ENCODE measurements around the gene POLR2C. TPM values are rescaled to one million over a fixed set of nuclear protein-coding genes. Genes with fewer than 3 reads are reported as not detected.
"Not testable (repeated sequence)": the region's sequence is repeated elsewhere in the genome, so short reads cannot be mapped to it uniquely, and the experiment has no call there.

Gene POLR2C
- polyA plus RNA-seq (ENCODE audit: insufficient read length in 3 of 3), result 10 to 100 TPM; 84.9 to 89.8 (median 88.0) TPM

DNA sequence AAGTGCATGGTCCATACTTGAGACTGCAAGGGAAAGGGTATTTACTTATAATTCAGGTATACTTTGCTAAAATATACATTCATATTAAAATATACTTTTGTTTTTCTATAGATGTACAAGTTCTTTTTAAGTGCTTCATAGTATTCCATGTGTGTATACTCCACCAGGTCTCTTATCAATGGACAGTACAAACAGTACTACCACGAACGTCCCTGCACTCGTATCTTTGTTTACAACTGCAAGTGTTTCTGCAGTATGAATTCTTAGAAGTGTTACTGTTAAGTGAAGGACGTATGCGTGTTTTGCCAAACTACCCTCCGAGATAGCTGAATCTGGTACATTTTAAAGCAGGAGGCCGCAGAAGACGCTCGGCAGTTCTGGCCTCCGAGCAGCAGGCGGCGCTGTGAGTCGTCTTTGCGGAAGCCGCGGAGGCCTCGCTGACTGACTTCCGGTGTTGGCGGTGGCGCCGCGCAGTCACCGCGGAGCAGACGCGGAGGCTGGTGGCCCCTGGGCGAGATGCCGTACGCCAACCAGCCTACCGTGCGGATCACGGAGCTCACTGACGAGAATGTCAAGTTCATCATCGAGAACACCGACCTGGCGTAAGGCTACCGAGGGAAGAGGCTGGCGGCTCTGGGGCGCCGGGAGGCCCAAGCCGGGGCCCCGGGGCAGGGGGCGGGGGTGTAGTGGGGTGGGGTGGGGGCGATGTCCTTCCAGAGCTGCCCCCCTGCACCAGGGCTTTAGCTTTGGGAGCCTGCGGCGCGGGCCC is at the start of gene POLR2C:
TSS of gene POLR2C (plus strand) at position 471 of the 769 bp plus-strand sequence. CDS start at position 517, 46 bp downstream.
- DNase-seq (ENCODE audit: low read depth in 3 of 3, low spot score in 2 of 3), result peak in 1 of 3 donors; percentile 73

DNA sequence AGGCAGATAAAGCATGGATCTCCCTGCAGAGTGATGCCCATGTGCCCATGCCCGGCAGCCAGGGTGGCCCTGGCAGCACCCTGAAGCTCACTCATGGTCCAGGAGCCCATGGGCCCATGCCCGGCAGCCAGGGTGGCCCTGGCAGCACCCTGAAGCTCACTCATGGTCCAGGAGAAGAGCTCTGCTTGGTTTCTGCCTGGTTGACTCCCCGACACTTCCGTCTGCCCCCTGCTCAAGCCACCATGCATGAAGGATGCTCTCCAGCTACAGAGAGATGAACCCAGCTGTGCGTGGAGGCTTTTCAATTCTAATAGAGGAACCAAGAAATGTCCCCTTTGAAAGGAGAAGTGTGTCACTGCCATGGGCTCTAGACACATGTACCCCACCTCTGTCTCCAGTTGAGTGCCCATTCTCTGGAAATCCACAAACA is 49.2 kb upstream of the POLR2C start:
- DNase-seq (ENCODE audit: low read depth in 3 of 3, low spot score in 2 of 3), result no peak

DNA sequence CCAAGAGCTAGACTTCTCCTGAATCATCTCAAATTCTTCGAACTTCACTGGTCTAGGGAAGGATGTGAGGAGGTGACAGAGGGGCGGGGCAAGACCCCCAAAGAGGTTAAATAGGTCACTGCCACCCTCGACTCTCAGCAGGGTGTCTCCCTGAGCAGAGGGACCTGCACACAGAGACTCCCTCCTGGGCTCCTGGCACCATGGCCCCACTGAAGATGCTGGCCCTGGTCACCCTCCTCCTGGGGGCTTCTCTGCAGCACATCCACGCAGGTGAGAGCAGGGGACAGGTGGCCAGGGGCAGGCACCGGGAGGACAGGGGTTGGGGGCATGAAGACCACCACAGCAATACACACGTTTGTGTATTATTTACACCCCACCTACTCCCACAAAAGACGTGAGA is 48.7 kb upstream of the POLR2C start:
- DNase-seq (ENCODE audit: low read depth in 3 of 3, low spot score in 2 of 3), result no peak

DNA sequence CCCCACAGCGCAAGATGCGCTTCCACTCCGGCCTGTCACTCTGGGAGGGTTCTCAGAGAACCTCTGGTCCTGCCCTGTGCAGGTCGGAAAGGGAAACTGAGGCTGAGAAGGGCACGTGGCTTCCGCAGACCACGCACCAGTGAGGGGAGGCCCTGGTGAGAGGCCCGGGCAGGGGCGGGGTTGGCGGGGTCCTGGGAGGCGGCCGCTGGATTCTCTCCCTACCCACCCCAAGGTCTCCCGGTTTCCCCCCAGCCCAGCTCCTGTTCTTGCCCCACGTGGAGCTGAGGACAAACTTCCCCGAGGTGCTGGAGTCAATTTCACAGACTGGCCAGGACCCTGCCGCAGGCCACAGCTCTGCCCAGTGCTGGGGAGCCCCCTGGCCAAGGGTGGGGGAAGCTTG is 46.4 kb upstream of the POLR2C start:
- DNase-seq (ENCODE audit: low read depth in 3 of 3, low spot score in 2 of 3), result no peak

DNA sequence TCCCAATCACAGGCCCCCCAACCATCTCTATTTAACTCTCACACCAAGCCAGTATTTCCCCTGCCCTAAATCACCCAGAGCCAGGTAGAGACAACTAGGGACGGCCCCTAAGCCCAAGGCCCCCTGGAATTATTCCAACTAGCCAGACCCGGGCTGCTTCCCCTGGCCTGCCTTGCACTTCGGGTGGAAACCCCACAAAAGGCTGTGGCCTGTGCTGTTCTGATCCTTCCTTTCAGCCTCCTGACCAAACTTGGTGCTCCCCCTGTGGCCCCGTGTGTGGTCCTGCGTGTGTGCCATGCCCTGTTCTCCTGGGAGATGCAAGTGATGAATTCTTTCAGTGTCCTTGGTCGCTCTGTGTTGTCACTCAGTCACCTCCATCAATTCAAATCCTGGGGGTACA is 43.0 kb upstream of the POLR2C start:
- DNase-seq (ENCODE audit: low read depth in 3 of 3, low spot score in 2 of 3), result no peak

DNA sequence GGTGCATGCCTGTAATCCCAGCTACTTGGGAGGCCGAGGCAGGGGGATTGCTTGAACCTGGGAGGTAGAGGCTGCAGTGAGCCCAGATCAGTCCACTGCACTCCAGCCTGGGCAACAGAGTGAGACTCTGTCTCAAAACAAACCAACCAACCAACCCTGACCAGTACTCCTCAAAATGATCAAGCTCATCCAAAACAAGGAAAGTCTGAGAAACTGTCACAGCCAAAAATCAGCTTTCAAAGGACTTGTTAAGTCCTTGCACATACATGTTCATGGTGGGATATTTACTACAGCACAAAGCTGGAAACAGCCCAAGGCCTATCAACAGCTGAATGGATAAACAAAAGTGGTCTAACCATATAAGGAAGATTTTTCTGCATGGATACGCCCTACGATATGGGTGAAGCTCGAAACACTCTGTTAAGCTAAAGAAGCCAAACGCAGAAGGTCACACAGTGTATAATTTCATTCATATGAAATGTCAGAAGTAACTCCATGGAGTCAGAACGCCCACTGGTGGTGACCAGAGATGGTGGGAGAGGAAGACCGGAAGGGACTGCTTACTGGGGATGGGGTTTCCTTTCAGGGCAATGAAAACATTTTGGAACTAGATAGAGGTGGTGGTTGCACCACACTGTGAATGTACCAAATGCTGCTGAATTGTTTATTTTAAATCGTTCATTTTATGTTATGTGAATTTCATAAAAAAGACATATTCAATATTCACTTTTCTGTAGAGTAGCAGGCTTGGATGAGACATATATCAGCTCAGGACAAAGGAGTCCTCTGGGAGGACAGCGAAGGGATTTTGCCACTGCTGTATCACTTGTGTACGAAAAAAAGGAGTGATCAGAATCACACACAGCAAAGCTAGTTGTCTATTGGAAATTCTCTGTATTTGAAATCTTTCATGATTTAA is 40.2 kb upstream of the POLR2C start:
- DNase-seq (ENCODE audit: low read depth in 3 of 3, low spot score in 2 of 3), result peak in 1 of 3 donors; percentile 53

DNA sequence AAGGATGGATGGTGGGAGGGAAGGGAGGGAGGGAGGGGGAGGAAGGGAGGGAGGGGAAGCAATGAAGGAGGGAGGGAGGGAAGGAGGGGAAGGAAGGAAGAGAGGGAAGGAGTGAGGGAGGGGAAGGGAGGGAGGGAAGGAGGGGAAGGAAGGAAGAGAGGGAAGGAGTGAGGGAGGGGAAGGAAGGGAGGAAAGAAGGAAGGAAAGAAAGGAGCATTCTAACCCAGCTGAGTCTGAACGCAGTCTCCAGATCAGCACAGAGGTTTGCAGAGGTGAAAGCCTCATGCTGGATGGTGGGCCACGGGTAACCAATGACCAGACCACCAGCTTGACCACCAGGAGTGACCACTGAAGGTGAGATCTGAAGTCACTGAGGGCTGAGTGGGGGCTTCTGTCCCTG is 39.3 kb upstream of the POLR2C start:
- DNase-seq (ENCODE audit: low read depth in 3 of 3, low spot score in 2 of 3), result no peak

DNA sequence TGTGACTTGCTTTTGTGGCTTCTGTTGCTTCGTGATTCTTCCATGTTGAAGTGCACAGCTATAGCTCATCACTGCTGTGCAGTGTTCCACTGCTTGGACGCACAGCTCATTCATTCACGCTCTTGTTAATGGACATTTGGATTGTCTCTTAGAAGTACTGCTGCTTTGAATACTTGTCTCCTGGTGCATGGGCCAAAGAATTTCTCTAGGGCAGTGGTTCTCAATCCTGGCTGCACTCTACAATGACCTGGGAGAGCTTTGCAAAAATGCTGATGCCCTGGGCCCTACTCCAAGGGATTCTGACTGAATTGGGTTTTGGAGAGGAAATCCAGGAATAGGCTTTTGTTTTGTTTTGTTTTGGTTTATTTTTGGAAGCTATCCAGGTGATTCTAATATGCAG is 37.9 kb upstream of the POLR2C start:
- no peak for DNase-seq (ENCODE audit: low read depth in 3 of 3, low spot score in 2 of 3)

DNA sequence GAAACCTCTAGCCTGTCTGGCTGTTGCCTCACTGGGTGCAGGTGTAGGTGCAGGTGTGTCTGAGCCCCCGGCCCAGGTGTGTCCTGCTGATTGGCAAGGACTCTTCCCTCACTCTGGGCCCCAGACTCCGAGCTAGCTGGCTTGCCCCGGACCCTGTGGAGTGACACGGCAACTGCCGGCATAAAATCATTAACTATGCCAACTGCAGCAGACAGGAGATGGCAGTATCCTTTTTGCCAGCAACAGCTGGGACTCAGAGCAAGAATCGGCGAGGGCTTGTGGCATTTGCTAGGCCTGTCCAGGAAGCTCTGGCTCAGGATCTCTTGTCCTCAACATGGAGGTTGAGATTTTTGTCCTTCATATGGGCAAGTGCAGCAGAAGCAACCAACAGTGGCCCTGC is 36.1 kb upstream of the POLR2C start:
- DNase-seq (ENCODE audit: low read depth in 3 of 3, low spot score in 2 of 3), result no peak

DNA sequence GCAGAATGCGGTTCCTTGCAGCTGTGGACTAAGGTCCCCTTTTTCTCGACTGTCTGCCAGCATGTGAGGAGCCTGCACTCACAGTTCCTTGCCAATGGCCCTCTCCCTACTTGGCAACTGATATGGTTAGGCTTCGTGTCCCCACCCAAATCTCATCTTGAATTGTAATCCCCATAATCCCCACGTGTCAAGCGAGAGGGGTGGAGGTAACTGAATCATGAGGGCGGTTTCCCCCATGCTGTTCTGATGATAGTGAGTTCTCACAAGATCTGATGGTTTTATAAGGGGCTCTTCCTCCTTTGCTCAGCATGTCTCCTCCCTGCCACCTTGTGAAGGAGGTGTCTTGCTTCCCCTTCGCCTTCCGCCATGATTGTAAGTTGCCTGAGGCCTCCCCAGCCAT is 35.2 kb upstream of the POLR2C start:
- no peak for DNase-seq (ENCODE audit: low read depth in 3 of 3, low spot score in 2 of 3)

DNA sequence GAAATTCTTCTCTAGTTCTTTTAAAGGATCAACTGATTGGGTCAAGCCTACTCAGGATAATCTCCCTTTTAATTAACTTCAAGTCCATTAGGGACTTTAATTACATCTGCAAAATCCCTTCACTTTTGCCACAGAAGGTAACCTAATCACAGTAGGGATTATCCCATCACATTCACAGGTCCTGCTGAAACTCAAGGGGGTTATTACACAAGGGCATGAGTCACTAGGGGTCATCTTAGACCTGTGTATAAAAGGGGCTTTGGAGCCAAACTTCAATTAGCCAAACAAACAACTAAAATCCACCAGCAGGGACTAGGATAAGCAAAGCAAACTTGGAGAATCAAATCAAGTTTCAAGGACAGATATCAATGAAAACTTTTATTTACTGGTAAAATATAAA is 34.7 kb upstream of the POLR2C start:
- no peak for DNase-seq (ENCODE audit: low read depth in 3 of 3, low spot score in 2 of 3)

DNA sequence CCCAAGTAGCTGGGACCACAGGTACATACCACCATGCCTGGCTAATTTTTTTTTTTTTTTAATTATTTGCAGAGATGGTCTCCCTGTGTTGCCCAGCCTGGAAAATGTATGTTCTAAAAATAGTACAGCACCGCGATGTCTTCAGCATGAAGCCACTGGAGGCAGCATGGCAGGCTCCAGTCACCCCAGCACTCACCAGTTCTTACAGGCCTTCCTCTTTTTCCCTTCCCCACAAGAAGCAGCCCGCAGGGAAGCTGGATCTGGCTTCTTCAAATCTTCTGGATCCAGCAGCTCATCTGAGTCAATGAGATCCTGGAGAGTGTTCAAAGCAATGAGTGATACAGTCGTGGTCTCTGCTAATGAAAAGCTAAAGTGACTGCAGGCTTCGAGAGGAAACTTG is 31.5 kb upstream of the POLR2C start:
- no peak for DNase-seq (ENCODE audit: low read depth in 3 of 3, low spot score in 2 of 3)

DNA sequence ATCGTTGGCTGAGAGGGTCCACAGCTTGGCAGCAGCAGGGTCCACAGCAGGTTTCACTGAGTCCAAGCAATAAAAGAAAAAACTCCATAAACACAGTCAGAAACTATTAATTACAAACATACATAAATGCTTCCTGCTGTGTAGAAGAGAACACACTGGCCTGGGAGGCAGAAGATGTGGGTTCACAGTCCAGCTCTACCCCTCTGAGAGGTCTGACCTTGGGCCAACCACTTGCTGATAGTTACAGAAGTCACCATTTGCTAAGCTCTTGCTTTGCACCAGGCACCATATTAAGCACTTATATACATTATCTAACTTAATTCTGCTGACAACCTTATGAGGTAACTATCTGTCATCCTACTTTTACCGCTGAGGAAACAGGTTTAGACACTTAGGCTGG is 30.0 kb upstream of the POLR2C start:
- DNase-seq (ENCODE audit: low read depth in 3 of 3, low spot score in 2 of 3), result no peak

DNA sequence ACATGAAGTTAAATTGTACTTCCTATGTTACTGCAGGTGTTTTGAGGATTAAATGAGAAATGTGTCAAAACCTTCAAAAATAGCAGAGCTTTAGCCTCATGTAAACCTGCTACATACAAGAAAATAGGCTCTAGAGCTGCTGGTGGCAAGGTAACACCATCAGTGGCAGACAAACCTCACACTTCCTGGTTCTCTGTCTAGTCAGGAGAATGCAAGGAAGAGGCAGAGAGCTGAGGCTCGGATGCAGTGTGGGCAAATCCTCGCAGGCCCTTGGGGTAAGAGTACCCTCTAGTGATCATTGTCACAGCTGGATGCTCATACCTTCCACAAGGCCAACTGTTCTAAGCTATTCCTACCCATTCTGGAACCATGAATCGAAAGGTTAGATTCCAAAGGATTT is 29.5 kb upstream of the POLR2C start:
- no peak for DNase-seq (ENCODE audit: low read depth in 3 of 3, low spot score in 2 of 3)

DNA sequence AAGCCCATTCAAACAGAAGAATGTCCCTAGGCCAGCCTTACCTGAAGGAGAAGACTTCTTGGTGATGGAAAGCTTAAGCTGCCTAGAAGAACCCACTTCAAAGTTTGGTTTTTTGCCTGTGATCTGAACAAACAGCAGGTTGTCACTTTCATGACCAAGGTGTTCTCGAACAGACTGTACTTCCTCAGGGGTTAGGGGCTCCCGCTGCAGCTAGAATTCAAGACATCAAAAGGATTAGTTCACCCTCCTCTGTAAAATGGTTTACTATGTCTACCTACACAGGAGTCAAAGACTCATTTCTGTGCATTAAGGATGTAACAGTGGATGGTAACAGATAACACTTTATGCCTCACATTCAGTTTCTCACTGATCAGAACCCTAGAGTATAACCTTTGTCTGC is 28.5 kb upstream of the POLR2C start:
- no peak for DNase-seq (ENCODE audit: low read depth in 3 of 3, low spot score in 2 of 3)

DNA sequence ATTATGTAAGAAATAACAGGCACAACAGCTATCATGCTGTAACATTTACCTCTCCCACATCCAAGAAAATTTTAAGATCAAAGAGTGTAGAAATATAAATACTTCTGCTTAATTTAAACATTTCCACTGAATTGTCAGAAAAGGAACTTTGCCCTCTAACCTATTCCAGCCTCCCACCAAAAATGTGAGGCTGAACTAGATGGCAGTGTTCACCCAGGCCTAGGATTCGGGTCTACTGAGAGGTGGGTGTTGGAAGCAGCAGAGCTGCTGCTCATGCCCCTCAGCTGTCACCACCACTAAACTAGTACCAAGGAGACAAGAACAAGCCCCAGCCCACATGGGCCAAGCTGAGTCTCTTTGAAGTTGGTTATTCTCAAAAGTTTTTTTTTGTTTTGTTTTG is 26.6 kb upstream of the POLR2C start:
- DNase-seq (ENCODE audit: low read depth in 3 of 3, low spot score in 2 of 3), result no peak

DNA sequence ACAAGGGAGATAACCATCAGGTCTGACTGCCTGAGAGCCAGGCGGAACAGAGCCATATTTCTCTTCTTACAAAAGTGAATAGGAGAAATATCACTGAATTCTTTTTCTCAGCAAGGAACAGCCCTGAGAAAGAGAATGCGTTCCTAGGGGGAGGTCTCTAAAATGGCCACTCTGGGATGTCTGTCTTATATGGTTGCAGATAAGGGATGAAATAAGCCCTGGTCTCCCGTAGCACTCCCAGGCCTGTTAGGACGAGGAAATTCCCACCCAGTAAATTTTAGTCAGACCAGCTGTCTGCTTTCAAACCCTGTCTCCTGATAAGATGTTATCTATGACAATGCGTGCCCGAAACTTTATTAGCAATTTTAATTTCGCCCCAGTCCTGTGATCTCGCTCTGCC is 22.5 kb upstream of the POLR2C start:
- not testable (repeated sequence) for DNase-seq (ENCODE audit: low read depth in 3 of 3, low spot score in 2 of 3)

DNA sequence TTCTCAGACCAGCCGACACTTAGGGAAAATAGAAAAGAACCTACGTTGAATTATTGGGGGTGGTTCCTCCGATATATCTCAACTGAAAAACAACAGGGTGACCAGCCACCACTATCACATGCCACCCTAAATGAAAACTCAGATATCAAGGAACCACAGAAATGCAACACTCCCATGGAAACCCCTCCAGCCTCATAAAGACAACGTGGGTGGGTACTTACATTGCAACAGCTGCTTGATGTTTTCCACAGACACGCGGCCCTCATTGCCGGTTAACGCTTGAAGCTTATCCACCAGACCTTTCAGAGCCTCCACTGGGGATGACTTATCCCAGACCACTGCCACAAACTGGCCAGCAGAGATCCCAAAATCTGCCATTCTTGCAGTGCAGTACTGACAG is 21.9 kb upstream of the POLR2C start:
- not testable (repeated sequence) for DNase-seq (ENCODE audit: low read depth in 3 of 3, low spot score in 2 of 3)

DNA sequence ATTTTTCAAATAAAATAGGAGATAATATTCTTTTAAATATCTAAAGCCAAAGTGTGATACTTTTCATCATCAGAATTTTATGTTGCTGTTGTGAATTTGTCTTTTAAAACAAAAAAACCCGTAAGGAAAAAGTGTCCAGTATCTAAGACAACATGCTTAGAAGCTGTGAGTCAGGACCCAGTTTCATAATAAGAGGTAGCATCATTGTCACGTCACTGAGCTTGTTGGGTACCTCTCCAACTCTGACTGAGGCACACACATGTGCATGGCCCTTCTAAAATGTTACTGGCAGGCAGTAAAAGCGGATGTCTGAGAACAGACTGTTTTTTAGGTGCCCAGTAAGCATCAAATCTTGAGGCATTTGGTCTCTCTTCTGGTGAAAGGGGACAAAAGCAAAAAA is 17.8 kb upstream of the POLR2C start:
- DNase-seq (ENCODE audit: low read depth in 3 of 3, low spot score in 2 of 3), result no peak

DNA sequence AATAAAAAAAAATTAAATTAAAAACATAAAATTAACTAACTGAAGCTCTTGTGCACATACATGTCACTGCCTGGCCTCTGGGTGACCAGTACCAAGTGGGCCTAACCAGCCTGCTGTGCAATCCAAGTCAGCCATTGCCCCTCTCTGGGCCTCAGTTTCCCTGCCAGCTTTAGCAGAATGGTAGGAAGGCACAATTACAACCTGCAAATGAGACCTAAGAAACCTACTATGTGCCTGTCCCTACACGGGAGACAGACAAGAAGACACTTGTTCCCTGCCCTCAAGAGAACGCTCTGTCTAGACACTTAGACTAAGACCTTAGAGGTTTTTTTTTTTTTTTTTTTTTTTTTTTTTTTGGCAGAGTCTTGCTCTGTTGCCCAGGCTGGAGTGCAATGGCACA is 17.0 kb upstream of the POLR2C start:
- DNase-seq (ENCODE audit: low read depth in 3 of 3, low spot score in 2 of 3), result no peak

DNA sequence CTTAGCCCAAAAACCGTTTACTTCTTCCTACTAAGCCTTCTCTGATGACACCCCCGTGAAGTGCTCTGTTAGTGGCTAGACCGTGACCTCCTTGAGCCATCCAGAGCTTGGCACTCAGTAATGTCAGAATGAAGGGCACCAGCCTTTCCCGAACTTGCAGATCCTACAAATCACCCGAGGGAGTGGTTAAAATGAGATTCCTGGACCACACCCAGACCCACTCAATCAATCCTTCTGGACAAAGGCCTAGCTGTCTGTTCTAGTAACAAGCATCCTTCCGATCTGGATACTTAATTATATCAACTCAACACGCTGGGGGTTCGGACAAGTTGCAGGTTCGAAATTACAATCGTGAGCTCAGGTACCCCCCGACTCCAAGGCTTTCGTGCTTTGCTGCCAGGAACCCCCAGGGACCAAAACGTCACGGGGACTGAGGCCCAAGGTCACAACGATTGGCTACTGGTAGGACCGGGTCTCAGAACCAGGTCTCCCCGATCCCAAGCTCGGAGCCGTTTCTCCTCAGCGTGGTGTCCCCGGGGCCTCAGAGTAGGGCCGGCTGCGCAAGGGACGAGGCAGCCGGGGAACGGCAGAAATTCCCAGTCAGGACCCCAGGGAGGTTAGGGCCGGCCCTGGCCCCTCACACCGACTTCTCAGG is 15.8 kb upstream of the POLR2C start:
- DNase-seq (ENCODE audit: low read depth in 3 of 3, low spot score in 2 of 3), result peak in 1 of 3 donors; percentile 10
